OCI-LY1 (cell line): ENCODE measurements around the gene ARHGEF19.

Experiments used
- H2AFZ ChIP-seq: fragments of 200-600 bp; sonication (generic), shearing (Covaris generic); 2 replicates; pipeline ENCODE4 v1.6.0; 2014; ENCODE audit warnings: antibody characterized with exemption, mild to moderate bottlenecking, low read length
- H3F3A ChIP-seq: fragments of 200-600 bp; sonication (generic), shearing (Covaris generic); 2 replicates; pipeline ENCODE4 v1.6.0; 2014; ENCODE audit warnings: mild to moderate bottlenecking, antibody characterized with exemption, low read length, moderate library complexity; ENCODE audit not compliant: insufficient read depth
- H3K27ac ChIP-seq: fragments of 200-600 bp; sonication (generic); 2 replicates; pipeline ENCODE4 v1.5.1; 2014; ENCODE audit warnings: low read length, mixed run types, mild to moderate bottlenecking, low read depth; ENCODE audit not compliant: poor library complexity, severe bottlenecking
- H3K27me3 ChIP-seq: fragments of 200-600 bp; sonication (generic); 2 replicates; pipeline ENCODE4 v1.6.0; 2014; ENCODE audit warnings: antibody characterized with exemption, mild to moderate bottlenecking, low read length, moderate library complexity; ENCODE audit not compliant: insufficient read depth
- H3K36me3 ChIP-seq: fragments of 200-600 bp; sonication (generic); 2 replicates; pipeline ENCODE4 v1.6.1; 2014; ENCODE audit warnings: mild to moderate bottlenecking, antibody characterized with exemption, low read length, moderate library complexity, mixed read lengths; ENCODE audit not compliant: insufficient read depth
- H3K4me1 ChIP-seq: fragments of 200-600 bp; sonication (generic); 2 replicates; pipeline ENCODE4 v1.5.1; 2014; ENCODE audit warnings: mild to moderate bottlenecking, low read length, moderate library complexity; ENCODE audit not compliant: insufficient read depth, severe bottlenecking
- H3K4me2 ChIP-seq: fragments of 200-600 bp; sonication (generic), shearing (Covaris generic); 2 replicates; pipeline ENCODE4 v1.6.1; 2014; ENCODE audit warnings: low read length
- H3K4me3 ChIP-seq: fragments of 200-600 bp; sonication (generic); 2 replicates; pipeline ENCODE4 v1.5.1; 2014; ENCODE audit warnings: low read length, low read depth, mild to moderate bottlenecking, mixed read lengths; ENCODE audit not compliant: poor library complexity, severe bottlenecking
- H3K79me2 ChIP-seq: fragments of 200-600 bp; shearing (Covaris generic); 2 replicates; pipeline ENCODE4 v1.6.1; 2016; ENCODE audit warnings: mixed run types, low read length, mixed read lengths; ENCODE audit not compliant: insufficient read depth
- H3K9ac ChIP-seq: fragments of 200-600 bp; sonication (generic), shearing (Covaris generic); 2 replicates; pipeline ENCODE4 v1.6.1; 2014; ENCODE audit warnings: mild to moderate bottlenecking, low read length, mixed read lengths
- H3K9me2 ChIP-seq: fragments of 200-600 bp; sonication (generic), shearing (Covaris generic); 2 replicates; pipeline ENCODE4 v1.6.1; 2014; ENCODE audit warnings: low read depth, mild to moderate bottlenecking, low read length, mixed read lengths
- H3K9me3 ChIP-seq: fragments of 200-600 bp; shearing (Covaris generic); 2 replicates; pipeline ENCODE4 v1.6.1; 2014; ENCODE audit warnings: low read length, mixed read lengths
- H4K20me1 ChIP-seq: fragments of 200-600 bp; sonication (generic), shearing (Covaris generic); 2 replicates; pipeline ENCODE4 v1.6.0; 2016; ENCODE audit warnings: mild to moderate bottlenecking, low read length; ENCODE audit not compliant: insufficient read depth
- EZH2 ChIP-seq: fragments of 200-600 bp; sonication (generic), shearing (Covaris generic); IDR thresholded peaks from 2 replicates; pipeline ENCODE4 v1.8.0; 2017; ENCODE audit warnings: borderline replicate concordance, mixed run types, mild to moderate bottlenecking, antibody characterized with exemption, low read length, moderate library complexity, mixed read lengths
- TF ChIP-seq, protein P1 (sequence below): fragments of 200-600 bp; sonication (generic), shearing (Covaris generic); IDR thresholded peaks from 2 replicates; pipeline ENCODE4 v1.5.1; 2017; ENCODE audit warnings: mild to moderate bottlenecking, antibody characterized with exemption, low read length, moderate library complexity, mixed read lengths

Gene ARHGEF19

DNA sequence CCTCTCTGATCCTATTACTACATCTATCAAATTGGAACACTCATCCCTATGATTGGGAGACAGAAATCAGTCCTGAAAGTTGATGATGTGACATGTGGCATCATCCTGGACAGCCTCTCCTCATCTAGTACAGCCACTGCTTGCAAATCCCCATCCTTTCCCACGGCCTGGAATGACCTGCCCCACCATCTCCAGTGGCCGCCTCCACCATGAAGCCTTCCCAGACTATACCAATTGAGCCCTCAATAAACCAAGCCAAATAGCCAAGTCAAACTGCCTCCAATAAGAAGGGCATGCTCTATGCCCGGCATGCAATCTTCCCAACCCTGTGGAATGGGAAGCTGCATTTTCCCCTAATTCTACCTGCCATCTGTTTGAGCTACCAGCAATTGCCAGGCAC lies 561 bp upstream of the ARHGEF19 start:
- Histone ChIP-seq H3K27me3 (peaks cover 9% of the 10 kb centered on the region; the same call in 1 of the 2 replicates), H3F3A (no peaks in the 10 kb centered on the region), H3K4me3 (no peak overlapping the region), H3K9me2 (no peaks in the 10 kb centered on the region), H3K4me2 (no peak overlapping the region), H3K27ac (no peak overlapping the region), H3K36me3 (no peaks in the 10 kb centered on the region), H4K20me1 (no peaks in the 10 kb centered on the region), H3K9ac (no peak overlapping the region), H3K4me1 (peaks cover 10% of the 10 kb centered on the region), H2AFZ (no peak overlapping the region), H3K79me2 (no peaks in the 10 kb centered on the region), H3K9me3 (no peaks in the 10 kb centered on the region)
- TF ChIP-seq, protein P1, sequence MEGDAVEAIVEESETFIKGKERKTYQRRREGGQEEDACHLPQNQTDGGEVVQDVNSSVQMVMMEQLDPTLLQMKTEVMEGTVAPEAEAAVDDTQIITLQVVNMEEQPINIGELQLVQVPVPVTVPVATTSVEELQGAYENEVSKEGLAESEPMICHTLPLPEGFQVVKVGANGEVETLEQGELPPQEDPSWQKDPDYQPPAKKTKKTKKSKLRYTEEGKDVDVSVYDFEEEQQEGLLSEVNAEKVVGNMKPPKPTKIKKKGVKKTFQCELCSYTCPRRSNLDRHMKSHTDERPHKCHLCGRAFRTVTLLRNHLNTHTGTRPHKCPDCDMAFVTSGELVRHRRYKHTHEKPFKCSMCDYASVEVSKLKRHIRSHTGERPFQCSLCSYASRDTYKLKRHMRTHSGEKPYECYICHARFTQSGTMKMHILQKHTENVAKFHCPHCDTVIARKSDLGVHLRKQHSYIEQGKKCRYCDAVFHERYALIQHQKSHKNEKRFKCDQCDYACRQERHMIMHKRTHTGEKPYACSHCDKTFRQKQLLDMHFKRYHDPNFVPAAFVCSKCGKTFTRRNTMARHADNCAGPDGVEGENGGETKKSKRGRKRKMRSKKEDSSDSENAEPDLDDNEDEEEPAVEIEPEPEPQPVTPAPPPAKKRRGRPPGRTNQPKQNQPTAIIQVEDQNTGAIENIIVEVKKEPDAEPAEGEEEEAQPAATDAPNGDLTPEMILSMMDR: no peak
- TF ChIP-seq EZH2: no peak

DNA sequence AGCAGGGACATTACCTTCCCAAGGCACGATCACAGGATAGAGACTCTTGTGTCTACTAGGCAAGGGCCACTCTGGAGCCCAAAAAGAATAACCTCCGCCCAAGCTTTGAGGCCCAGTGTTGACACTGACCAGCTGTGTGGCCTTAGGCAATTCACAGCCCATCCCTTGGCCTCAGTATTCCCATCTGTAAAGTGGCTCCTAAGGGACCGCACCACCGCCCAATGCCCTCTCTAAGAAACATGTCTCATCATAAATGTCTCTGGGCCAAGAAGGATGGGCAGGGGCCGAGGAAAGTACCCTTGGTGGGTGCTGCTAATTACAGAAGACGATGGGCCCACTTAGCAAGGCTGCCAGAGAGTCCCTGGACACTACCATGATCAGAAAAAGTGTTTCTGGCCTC lies 628 bp downstream of the ARHGEF19 start:
- H3K4me3 ChIP-seq: no peak overlapping the region
- H3K9me3 ChIP-seq: no peaks in the 10 kb centered on the region
- H3F3A ChIP-seq: no peaks in the 10 kb centered on the region
- H2AFZ ChIP-seq: no peak overlapping the region
- H3K9me2 ChIP-seq: no peaks in the 10 kb centered on the region
- no peak overlapping the region for H3K4me2 ChIP-seq
- H3K9ac ChIP-seq: no peak overlapping the region
- peaks cover 9% of the 10 kb centered on the region; the same call in 1 of the 2 replicates for H3K27me3 ChIP-seq
- no peaks in the 10 kb centered on the region for H3K36me3 ChIP-seq
- H3K4me1 ChIP-seq: peaks cover 6% of the 10 kb centered on the region
- H4K20me1 ChIP-seq: no peaks in the 10 kb centered on the region
- no peaks in the 10 kb centered on the region for H3K79me2 ChIP-seq
- H3K27ac ChIP-seq: no peak overlapping the region
- TF ChIP-seq, protein P1: no peak
- TF ChIP-seq EZH2: no peak

DNA sequence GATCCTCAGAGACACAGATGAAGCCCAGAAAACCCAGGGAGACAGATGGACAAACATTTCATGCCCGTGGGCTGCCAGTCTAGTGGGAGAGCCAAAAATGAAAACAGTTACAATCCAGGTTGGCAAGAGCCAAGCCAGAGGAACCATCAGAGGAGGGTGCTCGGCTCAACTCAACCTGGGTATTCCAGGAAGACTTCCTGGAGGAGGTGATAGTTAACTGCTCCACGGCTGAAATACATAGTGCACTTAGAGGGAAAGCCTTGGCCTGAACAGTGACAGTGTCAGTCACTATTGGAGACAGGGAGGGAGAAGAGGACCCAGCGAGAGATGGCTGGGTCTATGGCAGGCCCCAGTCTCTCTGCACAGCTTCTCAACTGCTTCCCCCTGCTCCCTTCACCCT lies 1.9 kb downstream of the ARHGEF19 start:
- H2AFZ ChIP-seq: no peak overlapping the region
- H3K9me3 ChIP-seq: no peaks in the 10 kb centered on the region
- no peaks in the 10 kb centered on the region for H3K36me3 ChIP-seq
- no peaks in the 10 kb centered on the region for H3F3A ChIP-seq
- no peak overlapping the region for H3K9ac ChIP-seq
- no peaks in the 10 kb centered on the region for H3K79me2 ChIP-seq
- no peaks in the 10 kb centered on the region for H3K9me2 ChIP-seq
- no peak overlapping the region for H3K4me3 ChIP-seq
- TF ChIP-seq, protein P1: no peak
- no peak for TF ChIP-seq EZH2
- peaks cover 9% of the 10 kb centered on the region; the same call in 1 of the 2 replicates for H3K27me3 ChIP-seq
- H4K20me1 ChIP-seq: no peaks in the 10 kb centered on the region
- H3K27ac ChIP-seq: no peak overlapping the region
- peaks cover 5% of the 10 kb centered on the region for H3K4me1 ChIP-seq
- no peak overlapping the region for H3K4me2 ChIP-seq
